IMR-90 (cell line): ENCODE measurements around the gene SULT1A3.
"Not testable (repeated sequence)": the region's sequence is repeated elsewhere in the genome, so short reads cannot be mapped to it uniquely, and the experiment has no call there.

Experiments used
- BHLHE40 ChIP-seq: fragments of 150-350 bp; IDR thresholded peaks from 2 replicates; pipeline ENCODE4 v1.6.1; 2016; ENCODE audit warnings: mild to moderate bottlenecking, low read depth, low read length
- CEBPB ChIP-seq: IDR thresholded peaks from 2 replicates; pipeline ENCODE4 v1.6.1; 2012; ENCODE audit warnings: low read depth, low read length, improper control_type of control experiment
- CHD1 ChIP-seq: IDR thresholded peaks from 2 replicates; pipeline ENCODE4 v1.6.1; 2012; ENCODE audit warnings: low read depth, low read length, improper control_type of control experiment
- FOS ChIP-seq: fragments of 150-350 bp; IDR thresholded peaks from 2 replicates; pipeline ENCODE4 v1.6.1; 2016; ENCODE audit warnings: low read depth, low read length
- MAZ ChIP-seq: IDR thresholded peaks from 2 replicates; pipeline ENCODE4 v1.6.1; 2012; ENCODE audit warnings: low read depth, mild to moderate bottlenecking, low read length, improper control_type of control experiment, moderate library complexity, borderline replicate concordance
- MXI1 ChIP-seq: IDR thresholded peaks from 2 replicates; pipeline ENCODE4 v1.6.1; 2012; ENCODE audit warnings: low read depth, mild to moderate bottlenecking, low read length, moderate library complexity, borderline replicate concordance
- POLR2A ChIP-seq: IDR thresholded peaks from 2 replicates; pipeline ENCODE4 v1.6.1; 2012; ENCODE audit warnings: mild to moderate bottlenecking, low read depth, low read length
- RAD21 ChIP-seq: IDR thresholded peaks from 2 replicates; pipeline ENCODE4 v1.6.1; 2012; ENCODE audit warnings: low read length, improper control_type of control experiment
- RCOR1 ChIP-seq: IDR thresholded peaks from 2 replicates; pipeline ENCODE4 v1.6.1; 2012; ENCODE audit warnings: mild to moderate bottlenecking, low read length, improper control_type of control experiment; ENCODE audit not compliant: insufficient replicate concordance
- SMC3 ChIP-seq: fragments of 150-350 bp; IDR thresholded peaks from 2 replicates; pipeline ENCODE4 v1.6.1; 2016; ENCODE audit warnings: low read depth, mild to moderate bottlenecking, antibody characterized with exemption, low read length, moderate library complexity
- TF ChIP-seq, protein P1 (sequence below): conservative IDR thresholded peaks from 2 replicates; pipeline ENCODE4 v1.5.1; 2012; ENCODE audit warnings: mild to moderate bottlenecking, low read depth, low read length, improper control_type of control experiment

GRCh38 chr16:30199608-30200343 lies 721 bp downstream of the SULT1A3 start:
- not testable (repeated sequence) for TF ChIP-seq POLR2A, RAD21, CEBPB, SMC3, BHLHE40, FOS, CHD1, MXI1, RCOR1, MAZ
- TF ChIP-seq, protein P1, sequence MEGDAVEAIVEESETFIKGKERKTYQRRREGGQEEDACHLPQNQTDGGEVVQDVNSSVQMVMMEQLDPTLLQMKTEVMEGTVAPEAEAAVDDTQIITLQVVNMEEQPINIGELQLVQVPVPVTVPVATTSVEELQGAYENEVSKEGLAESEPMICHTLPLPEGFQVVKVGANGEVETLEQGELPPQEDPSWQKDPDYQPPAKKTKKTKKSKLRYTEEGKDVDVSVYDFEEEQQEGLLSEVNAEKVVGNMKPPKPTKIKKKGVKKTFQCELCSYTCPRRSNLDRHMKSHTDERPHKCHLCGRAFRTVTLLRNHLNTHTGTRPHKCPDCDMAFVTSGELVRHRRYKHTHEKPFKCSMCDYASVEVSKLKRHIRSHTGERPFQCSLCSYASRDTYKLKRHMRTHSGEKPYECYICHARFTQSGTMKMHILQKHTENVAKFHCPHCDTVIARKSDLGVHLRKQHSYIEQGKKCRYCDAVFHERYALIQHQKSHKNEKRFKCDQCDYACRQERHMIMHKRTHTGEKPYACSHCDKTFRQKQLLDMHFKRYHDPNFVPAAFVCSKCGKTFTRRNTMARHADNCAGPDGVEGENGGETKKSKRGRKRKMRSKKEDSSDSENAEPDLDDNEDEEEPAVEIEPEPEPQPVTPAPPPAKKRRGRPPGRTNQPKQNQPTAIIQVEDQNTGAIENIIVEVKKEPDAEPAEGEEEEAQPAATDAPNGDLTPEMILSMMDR: not testable (repeated sequence)
